Astrocyte of the cerebellum (primary cell): Measurements from ENCODE around the gene STIM2.

Experiments
- DNase-seq: peaks from one replicate; pipeline ENCODE4 v3.0.0-alpha.2; 2011; ENCODE audit warnings: low read depth
- H3K4me3 ChIP-seq: 2 replicates; pipeline ENCODE4 v1.5.1; 2011; ENCODE audit warnings: mild to moderate bottlenecking, low read depth, low read length, moderate library complexity
- CTCF ChIP-seq: IDR thresholded peaks from 2 replicates; pipeline ENCODE4 v1.5.1; 2012; ENCODE audit warnings: low read length, low read depth, moderate library complexity, mild to moderate bottlenecking; ENCODE audit errors: missing control alignments
- in situ Hi-C: cut with HindIII; loops from 2 replicates; pipeline ENCODE4 v1.10.0; 2017; ENCODE audit warnings: low sequenced_read_pairs

The STIM2 gene

DNA sequence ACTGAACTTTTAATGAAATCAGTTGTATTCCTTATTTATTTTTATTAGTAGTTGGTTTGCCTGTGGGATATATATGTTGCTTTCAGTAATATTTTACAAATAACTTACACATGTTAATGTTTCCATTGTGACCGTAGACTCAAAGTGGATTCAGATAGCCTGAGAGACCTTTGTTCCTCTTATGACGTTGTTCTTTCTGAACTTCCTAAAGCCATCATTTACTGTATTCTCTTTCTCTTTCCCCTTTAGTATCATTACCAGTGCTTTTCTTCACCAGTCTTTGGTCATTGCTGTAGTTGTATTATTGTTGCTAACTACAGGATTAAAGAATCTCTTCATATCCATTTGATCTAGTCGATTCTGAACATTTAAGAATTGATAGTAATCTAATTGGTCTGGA, 4.3 kb downstream of the STIM2 start:
- TF ChIP-seq CTCF, result no peak
- no peak for DNase-seq
- H3K4me3 ChIP-seq, result no peak overlapping the region
- in situ Hi-C loops, result no loop called here

GRCh38 chr4:26866203-26866602, 5.6 kb downstream of the STIM2 start:
- in situ Hi-C loops, result no loop called here
- DNase-seq, result no peak
- H3K4me3 ChIP-seq, result no peak overlapping the region
- TF ChIP-seq CTCF, result no peak

DNA sequence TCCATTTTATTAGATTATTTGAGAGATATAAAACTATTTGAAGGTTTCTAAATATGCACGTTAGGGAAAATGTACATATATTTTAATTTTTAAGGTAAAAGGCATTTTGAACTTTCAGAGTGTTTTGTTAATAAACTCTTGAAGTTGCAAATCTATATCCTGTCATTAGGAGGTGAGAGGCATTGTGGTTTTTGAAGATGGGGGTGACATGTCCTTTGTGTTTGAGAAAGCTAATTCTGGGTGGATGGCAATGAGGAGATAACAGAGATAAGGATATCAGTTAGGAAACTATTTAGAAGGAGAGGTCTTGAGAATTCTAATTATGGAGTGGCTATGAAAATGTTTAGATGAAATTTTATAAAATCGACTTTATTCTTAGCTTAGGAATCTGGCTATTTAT, 6.1 kb downstream of the STIM2 start:
- no peak for DNase-seq
- TF ChIP-seq CTCF, result no peak
- in situ Hi-C loops, result no loop called here
- H3K4me3 ChIP-seq, result no peak overlapping the region

DNA sequence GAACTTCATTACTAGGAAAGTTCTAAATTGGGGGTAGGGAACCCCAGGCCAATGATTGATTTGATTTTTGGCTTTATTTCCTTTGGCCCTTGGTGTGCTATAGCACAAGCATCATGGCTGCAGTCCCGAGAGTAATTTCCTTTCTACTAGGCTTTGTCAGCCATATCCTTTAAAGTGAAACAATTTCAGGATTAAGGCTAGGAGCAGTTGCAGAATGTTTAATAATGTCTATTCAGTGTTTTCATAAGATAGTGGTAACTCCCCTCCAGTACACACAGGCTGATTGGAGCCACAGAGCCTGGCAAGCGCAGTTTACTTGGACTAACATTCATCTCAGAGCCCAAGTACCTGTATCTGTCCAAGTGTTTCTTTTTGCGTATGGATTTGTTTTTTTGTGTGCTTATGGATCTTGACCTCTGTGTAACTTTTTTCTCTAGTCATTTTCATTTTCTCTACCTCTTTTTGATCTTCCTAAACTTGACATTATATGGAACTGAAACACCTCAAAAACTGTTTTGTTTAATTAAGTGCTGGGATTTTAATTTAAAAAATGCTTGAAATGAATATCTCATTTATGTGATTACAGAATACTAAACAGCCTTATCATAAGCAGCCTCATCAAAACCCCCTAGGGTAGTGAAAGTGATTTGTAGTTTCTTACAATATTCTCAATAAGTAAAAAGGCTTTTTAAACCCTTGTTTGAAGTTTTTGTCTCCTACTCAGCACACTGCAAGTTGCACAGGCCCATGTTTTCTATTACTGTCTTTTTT, 7.5 kb downstream of the STIM2 start:
- in situ Hi-C loops, result no loop called here
- H3K4me3 ChIP-seq, result no peak overlapping the region
- TF ChIP-seq CTCF, result no peak
- DNase-seq, result no peak

DNA sequence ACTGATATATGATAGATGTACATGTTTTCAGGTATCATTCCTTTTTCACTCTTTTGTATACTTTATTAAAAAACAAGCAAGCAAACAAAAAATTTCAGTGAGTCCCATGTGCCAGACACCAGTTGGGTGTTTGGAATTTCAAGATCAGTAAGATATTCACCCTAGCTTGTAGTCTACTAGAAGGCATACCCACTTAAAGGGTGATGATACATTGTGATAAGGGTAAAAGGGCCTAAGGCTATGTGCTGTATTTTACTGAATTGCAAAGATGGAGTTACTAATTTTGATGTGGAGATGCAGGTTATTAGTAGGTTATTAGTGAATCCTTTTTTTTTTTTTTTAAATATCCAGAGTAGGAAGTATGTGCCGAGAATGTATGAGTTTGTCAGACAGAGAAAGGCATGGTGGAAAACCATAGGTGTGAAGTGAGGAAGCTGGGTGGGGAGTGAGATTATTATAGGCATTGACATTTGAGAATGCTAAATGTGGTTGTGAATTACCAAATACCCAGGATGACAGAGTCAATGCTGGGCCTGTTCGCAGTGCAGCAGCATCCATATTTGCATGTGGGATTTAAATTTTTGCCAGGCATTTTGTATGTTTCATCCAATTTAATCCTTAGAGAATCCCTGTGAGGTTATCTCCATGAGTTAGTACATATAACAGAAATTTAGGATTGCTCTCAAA, 10.1 kb downstream of the STIM2 start:
- in situ Hi-C loops, result no loop called here
- TF ChIP-seq CTCF, result no peak
- no peak for DNase-seq
- H3K4me3 ChIP-seq, result no peak overlapping the region

GRCh38 chr4:26871611-26872010, 11.0 kb downstream of the STIM2 start:
- no peak for TF ChIP-seq CTCF
- no peak overlapping the region for H3K4me3 ChIP-seq
- DNase-seq, result no peak
- in situ Hi-C loops, result no loop called here
